HG02885 (cell line): ENCODE measurements around the gene ZNF418.

Experiments
- ATAC-seq: cut with Tn5 transposase; IDR thresholded peaks from one replicate; pipeline ENCODE4 v1.9.1; 2021; ENCODE audit warnings: mild to moderate bottlenecking; ENCODE audit not compliant: unreplicated experiment, poor library complexity

The ZNF418 gene

GRCh38 chr19:57934820-57935665, at the start of gene ZNF418:
Gene ZNF418 (minus strand): TSS chr19:57935402. CDS start chr19:57933822, 1,580 bp downstream.
- no peak for ATAC-seq

DNA sequence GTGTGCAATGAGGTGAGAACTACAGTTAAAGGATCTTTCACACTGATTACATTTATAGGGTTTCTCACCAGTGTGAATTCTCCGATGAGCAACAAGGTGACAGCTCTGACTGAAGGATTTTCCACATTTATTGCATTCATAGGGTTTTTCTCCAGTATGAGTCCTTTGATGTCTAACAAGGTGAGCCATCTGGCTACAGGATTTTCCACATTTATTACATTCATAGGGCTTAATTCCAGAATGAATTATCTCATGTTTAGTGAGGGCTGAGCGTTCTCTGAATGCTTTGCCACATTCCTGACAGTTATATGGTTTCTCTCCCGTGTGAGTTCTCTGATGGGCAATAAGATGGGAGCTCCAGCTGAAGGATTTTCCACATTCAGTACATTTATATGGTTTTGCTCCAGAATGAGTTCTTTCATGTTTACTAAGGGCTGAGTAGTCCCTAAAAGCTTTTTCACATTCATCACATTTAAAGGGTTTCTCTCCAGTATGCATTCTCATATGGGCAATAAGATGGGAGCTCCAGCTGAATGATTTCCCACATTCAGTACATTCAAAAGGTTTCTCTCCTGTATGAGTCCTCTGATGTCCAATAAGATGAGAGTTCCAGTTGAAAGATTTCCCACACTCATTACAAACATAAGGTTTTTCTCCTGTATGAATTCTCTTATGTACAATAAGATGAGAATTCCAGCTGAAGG, 43.5 kb upstream of the ZNF418 start:
- no peak for ATAC-seq

DNA sequence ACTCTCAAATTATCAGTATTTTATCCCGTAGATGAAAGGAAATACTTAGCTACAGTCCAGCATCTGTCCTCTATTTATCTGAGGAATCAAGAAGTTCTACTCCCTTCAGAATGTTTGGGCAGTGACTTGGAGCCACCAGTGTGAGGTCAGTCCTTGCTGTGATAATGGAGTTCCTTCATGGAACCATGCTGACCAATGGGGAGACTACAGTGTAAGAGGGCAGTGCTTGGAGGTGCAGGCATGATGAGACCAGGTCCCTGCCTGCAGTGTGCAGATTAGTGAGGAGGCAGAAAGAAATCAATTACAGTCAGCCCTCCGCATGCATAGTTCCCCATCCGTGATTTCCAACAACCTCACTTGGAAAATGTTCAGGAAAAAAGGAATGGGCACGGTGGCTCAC, 39.2 kb upstream of the ZNF418 start, which contains the start of gene C19orf18:
C19orf18 (minus strand) TSS at position 101 of the 400 bp plus-strand sequence. CDS start 102 bp downstream, outside the sequence.
- ATAC-seq, result no peak

GRCh38 chr19:57964761-57965160, 29.6 kb upstream of the ZNF418 start:
- ATAC-seq, result no peak

GRCh38 chr19:57961785-57962184, 26.6 kb upstream of the ZNF418 start:
- ATAC-seq, result no peak

- ATAC-seq, result no peak
Observed at GRCh38 chr19:57954996-57955395, 19.8 kb upstream of the ZNF418 start.

GRCh38 chr19:57949702-57950101, 14.5 kb upstream of the ZNF418 start:
- ATAC-seq, result no peak

DNA sequence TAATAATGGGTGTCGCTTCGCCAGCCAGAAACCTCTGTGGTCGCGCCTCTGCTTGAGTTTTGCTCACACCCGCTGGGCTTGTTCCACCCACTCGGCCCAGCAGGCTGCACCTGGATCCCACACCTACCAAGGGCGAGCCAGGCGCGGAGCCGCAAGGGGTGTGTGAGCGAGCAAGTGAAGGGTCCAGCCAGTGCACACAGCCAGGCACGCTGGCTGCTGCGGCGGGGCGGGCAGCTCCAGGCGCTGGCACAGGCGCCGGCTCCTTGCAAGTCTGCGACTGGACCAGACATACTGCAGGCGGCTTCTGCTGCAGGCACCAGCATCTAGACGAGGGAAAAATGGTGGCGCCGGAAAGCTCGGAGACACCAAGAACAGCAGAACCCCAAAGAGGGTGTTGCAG, 14.1 kb upstream of the ZNF418 start:
- no peak for ATAC-seq

DNA sequence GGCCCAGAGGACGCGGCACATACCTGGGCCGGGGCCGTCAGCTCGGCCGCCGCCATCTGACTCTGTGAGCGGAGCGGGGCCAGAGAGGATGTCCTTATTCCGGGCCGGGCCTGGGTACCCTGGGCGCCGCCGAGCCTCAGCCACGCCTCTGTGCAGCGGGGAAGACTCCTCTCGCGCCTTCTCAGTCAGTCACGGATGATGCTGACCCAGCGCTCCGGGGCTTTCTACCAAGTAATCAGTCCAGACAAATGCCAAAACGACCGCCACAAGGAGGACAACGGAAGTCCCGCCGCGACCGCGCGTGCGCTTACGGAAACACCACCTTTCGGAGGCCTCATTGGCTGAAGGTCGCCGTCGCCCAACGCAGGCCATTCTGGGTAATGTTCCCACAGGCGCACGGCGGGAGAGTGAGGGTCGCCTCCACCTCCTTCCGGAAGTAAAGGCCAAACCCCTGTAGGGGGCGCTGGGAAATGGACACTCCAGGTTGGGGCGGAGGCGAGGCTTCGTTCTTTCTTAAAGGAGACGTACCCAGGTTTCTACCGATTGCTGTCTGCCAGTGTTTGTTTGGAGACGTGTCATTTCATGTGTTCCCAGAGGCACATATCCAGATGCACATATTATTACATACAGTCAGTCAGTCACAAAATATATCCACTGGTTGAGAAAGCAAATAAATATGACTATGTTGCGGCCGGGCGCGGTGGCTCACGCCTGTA, 12.4 kb upstream of the ZNF418 start, which contains the start of gene ZNF256:
ZNF256 (minus strand) TSS at position 288 of the 716 bp plus-strand sequence; CDS start at position 56, 232 bp downstream.
- ATAC-seq, result peak; percentile 81

GRCh38 chr19:57947088-57947418, 11.9 kb upstream of the ZNF418 start:
- ATAC-seq, result no peak

DNA sequence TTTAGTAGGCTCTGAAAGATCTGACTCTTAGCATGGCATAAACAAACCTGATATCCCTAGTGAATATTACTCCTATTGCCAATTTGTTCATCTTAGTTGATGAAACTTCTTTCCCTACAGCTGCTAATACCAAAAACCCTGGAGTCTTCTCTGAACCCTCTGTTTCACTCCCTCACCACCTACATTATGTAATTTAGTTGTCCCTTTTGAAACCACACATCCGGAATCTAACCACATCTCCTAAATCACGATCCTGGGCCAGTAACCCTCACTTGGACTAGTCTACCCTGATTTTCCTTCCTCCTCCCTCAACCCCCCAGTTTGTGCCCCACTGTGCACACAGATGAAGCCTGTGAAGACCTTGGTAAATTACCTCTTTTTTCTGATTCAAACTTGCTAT, 11.1 kb upstream of the ZNF418 start:
- ATAC-seq, result no peak

DNA sequence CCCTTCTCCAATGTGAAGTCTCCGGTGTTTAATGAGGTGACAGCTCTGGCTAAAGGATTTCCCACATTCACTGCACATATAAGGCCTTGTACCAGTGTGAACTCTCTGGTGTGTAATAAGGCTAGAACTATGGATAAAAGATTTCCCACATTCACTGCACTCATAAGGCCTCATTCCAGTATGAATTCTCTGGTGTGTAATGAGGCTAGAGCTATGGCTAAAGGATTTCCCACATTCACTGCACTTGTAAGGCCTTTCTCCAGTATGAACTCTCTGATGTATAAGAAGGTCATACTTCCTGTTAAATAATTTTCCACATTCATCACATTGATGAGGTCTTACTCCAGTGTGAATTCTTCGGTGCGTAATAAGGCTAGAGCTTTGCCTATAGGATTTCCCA, 6.4 kb upstream of the ZNF418 start:
- ATAC-seq, result no peak

DNA sequence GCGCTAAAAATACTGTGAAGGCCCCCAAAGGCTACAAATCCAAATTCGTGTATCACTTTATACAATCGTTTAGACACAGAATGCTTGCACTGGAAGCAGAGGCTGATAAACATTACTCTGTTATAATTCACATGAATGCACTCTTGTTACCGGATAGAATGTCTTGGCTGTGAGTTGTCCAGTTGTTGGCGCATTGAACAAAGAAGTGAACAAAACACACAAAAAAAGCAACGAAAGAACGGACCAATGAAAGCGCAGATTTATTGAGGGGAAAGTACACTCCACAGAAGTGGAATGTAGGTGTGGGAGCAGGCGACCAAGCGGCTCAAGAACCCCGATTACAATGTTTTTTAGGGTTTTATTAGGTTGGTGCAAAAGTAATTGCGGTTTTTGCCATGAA, 529 bp upstream of the ZNF418 start:
- no peak for ATAC-seq

DNA sequence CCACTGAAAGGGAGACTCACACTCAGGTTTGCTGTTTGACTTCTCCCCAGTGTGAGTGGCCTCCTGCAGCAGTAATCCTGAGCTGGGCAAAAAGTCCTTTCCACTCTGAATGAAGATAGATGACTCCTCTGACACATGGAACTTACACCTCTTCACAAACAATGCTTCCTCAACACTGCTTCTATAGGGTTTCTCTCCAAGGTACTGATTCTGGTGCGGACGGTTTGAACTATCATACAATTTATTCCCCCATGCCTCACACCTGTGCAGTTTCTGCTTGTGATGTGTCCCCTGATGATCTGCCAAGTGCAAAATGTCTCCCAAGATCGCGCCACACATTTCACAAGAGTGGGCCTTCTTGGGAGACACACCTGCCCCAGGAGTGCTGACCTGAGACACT, 7.6 kb downstream of the ZNF418 start:
- ATAC-seq, result no peak

GRCh38 chr19:57916168-57916995, 18.8 kb downstream of the ZNF418 start, which contains the start of gene ZNF417:
Gene ZNF417 (minus strand): TSS chr19:57916592. CDS start chr19:57916411, 181 bp downstream.
- ATAC-seq, result peak; percentile 99

DNA sequence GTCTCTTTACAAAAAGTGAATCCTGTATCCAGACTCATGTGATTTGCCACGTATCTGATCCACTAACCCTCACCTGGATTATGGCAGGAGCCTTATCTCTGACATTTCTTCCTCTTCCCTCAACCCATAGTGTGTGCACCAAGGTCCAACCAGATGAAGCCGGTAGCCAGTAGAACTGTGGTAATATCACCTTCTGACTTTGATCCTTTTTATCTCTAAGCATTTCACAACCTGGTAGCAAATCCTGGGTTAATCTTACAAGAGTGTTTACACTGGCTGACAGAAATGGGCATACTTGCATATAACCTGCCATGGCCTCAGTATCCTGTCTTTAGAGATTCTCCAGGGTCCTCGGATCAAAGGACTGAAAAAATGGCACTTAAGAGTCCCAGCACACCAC, 20.7 kb downstream of the ZNF418 start:
- no peak for ATAC-seq

DNA sequence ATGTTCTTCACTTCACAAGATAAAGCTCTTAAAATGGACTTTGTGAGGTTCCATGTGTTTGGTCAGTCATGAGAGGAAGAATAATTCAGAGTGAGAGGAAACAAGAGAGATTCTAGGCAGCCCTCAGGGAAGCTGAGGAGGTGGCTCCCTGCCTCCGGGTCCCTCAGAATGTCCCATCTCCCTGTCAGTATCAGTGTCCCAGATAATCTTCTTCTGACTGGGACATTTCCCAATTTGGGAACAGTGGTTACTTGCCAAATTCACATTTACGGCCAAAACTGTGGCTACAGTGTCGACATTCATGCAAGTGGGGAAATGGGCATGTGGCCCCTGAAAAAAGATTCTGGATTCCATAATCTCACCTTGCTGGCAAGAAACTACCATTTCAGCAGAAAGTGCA, 27.8 kb downstream of the ZNF418 start:
- ATAC-seq, result no peak

DNA sequence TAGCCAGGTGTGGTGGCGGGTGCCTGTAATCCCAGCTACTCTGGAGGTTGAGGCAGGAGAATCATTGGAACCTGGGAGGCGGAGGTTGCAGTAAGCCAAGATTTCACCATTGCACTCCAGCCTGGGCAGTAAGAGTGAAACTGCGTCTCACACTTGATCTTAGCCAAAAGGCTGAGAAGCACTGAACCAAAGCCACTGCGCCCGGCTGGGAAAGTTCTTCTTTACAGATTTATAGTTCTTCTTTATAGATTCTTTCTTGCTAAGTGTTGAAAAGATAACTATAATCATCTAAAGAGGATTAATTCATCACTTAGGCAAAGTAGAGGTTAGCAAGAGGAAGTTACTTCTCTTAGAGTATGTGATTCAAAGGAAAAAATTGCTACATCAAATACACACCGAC, 29.9 kb downstream of the ZNF418 start:
- no peak for ATAC-seq

GRCh38 chr19:57903618-57904184, 31.5 kb downstream of the ZNF418 start:
- no peak for ATAC-seq

DNA sequence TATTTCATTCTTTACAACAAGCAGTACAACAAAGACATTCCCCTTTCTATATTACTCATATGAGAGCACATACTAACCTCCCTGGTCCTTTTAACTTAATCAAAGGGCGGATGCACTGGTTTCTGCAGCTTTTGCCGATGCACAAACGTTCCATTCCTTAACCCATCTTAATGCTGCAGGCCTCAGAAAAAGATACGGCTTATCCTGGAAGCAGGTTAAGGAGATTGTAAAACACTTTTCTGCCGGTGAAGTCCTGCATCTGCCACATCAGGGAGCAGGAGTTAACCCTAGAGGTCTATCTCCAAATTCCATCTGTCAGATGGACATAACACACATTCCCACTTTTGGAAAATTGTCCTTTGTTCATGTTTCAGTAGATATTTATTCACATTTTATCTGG, 34.9 kb downstream of the ZNF418 start:
- no peak for ATAC-seq
